ACC112 (cell line): ENCODE measurements around the gene SMARCB1.
"Not testable (repeated sequence)": the region's sequence is repeated elsewhere in the genome, so short reads cannot be mapped to it uniquely, and the experiment has no call there.

Source experiments
- H2AFZ ChIP-seq: fragments of 200-600 bp; sonication (generic); one replicate; pipeline ENCODE4 v1.6.0; 2017; ENCODE audit warnings: antibody characterized with exemption, low read length; ENCODE audit not compliant: unreplicated experiment
- H3K27ac ChIP-seq: fragments of 200-600 bp; sonication (generic); 2 replicates; pipeline ENCODE4 v1.5.1; 2014; ENCODE audit warnings: low read depth, mild to moderate bottlenecking, antibody characterized with exemption, low read length, moderate library complexity
- H3K27me3 ChIP-seq: fragments of 200-600 bp; sonication (generic); 2 replicates; pipeline ENCODE4 v1.6.1; 2014; ENCODE audit warnings: mild to moderate bottlenecking, antibody characterized with exemption, low read length, moderate library complexity, mixed read lengths; ENCODE audit not compliant: insufficient read depth
- H3K36me3 ChIP-seq: fragments of 200-600 bp; sonication (generic); 2 replicates; pipeline ENCODE4 v1.6.1; 2016; ENCODE audit warnings: mild to moderate bottlenecking, antibody characterized with exemption, low read length, moderate library complexity, mixed read lengths; ENCODE audit not compliant: insufficient read depth
- H3K4me1 ChIP-seq: fragments of 200-600 bp; sonication (generic); one replicate; pipeline ENCODE4 v1.6.1; 2016; ENCODE audit warnings: low read length, mixed read lengths; ENCODE audit not compliant: insufficient read depth, unreplicated experiment, control insufficient read depth
- H3K4me3 ChIP-seq: fragments of 200-600 bp; sonication (generic); 2 replicates; pipeline ENCODE4 v1.5.1; 2014; ENCODE audit warnings: mild to moderate bottlenecking, low read depth, low read length
- H3K79me2 ChIP-seq: fragments of 200-600 bp; sonication (generic); one replicate; pipeline ENCODE4 v1.6.0; 2016; ENCODE audit warnings: low read length; ENCODE audit not compliant: control insufficient read depth, unreplicated experiment, insufficient read depth

The SMARCB1 gene

DNA sequence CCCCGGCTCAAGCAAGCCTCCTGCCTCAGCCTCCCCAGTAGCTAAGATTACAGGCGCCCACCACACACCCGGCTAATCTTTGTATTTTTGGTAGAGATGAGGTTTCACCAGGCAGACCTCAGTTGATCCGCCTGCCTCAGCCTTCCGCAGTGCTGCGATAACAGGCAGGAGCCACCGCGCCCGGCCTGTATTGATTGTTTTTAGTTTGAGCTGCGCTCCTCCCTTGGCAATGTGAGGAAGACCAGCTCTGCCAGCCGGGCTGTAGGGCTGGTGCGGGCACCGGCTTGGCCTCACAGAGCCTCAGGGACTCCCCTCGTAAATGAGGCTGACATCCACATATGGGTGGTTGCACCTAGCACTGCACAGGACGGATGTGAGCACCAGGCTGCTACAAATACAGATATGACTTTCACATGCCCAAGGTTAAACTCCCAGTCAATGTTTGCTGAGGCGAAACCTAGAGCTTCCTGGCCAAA is 63.4 kb downstream of the SMARCB1 start:
- Histone ChIP-seq H2AFZ (no peak overlapping the region), H3K27me3 (no peaks in the 10 kb centered on the region), H3K4me3 (no peak overlapping the region), H3K36me3 (no peaks in the 10 kb centered on the region), H3K79me2 (no peaks in the 10 kb centered on the region), H3K4me1 (peaks cover 5% of the 10 kb centered on the region), H3K27ac (no peak overlapping the region)

DNA sequence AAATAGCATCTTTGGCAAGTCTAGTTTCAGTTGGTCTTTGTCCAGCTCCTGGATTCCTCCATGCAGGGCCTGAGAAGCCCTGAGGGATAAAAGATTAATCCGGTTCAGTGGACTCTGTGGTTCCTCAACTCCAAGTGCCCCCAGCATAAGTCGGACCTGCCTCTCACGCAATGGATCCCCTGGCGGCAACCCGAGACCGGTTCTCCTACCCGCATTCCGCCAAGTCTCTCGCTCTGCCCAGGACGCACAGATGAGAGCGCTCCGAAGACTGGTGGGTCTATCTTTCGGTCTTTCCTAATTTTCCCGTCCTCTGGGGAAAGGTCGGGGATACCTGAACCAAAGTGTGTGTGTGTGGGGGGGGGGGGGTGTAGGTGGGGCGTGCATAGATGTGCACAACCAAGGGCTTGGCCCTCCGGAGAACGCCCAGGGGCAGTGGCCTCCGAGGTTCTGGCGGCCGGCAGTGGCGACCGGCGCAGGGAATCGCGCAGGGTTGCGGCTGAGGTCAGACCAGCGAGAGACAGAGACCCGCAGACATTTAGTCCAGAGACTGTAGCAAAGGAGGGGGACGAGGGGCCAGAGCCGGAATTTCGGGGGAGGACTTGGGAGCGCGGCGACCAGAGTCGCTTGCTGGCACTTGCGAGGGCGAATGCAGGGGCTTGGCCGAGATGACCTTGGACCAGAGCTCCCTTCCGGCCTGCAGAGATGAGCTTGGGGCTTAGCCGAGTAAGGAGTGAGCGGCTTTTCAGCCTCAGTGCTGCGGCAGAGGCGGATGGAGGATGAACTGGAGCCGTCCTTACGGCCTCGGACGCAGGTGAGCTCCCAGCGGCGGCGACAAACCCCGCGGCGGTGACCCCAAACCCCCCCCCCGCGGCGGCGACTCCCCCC is 70.2 kb downstream of the SMARCB1 start:
- peak overlapping the region; percentile 85 for H2AFZ ChIP-seq
- no peaks in the 10 kb centered on the region for H3K36me3 ChIP-seq
- H3K79me2 ChIP-seq: no peaks in the 10 kb centered on the region
- peaks cover 4% of the 10 kb centered on the region for H3K4me1 ChIP-seq
- H3K4me3 ChIP-seq: peak overlapping the region; percentile 98
- H3K27me3 ChIP-seq: no peaks in the 10 kb centered on the region
- H3K27ac ChIP-seq: peak overlapping the region; percentile 13; the same call in 1 of the 2 replicates

DNA sequence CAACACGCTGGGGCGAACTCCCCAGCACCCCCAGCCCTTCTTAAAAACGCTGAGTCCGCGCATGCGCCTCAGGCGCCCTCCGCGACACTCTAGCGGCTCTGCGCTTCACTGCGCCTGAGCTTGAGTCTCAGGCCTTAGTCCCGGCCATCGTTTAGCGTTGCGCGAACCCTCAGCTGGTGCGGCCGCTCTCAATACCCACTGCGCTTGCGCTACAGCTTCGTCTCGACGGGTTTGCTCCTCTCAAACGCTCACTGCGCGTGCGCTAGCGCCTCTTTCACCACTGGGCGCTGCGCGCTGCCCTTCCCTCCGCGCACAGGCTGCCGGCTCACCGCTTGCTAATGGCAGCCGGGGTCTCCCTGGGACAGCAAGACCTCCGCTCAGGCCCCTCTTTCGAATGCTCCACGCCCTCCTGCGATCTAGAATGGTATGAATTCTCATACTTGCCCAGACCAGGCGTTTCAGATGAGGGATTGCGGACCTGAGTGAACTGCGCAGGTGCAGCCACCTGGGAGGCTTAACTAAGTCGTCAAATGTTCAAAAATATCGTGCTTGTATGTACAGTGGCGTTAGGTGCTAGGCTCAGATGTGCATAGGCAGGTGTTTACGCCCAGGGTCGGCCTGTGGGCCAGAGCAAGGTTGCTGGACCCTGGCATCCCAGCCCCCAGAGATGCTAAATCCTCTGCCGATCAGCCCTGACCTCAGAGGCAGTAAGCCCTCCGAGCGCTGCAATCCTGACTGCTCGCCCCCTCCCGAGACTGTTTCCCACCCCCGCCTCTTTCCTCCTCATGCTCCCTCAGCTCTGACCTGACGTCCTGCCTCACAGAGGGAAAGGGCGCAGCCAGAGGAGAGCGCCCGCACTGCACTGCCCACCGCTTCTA is 71.1 kb downstream of the SMARCB1 start, which contains the start of gene SLC2A11:
Gene SLC2A11 (plus strand): TSS at position 270 of the 878 bp plus-strand sequence. CDS start 125 bp downstream, at position 395.
- peak within 1 kb of the TSS; percentile 96 for H2AFZ ChIP-seq

DNA sequence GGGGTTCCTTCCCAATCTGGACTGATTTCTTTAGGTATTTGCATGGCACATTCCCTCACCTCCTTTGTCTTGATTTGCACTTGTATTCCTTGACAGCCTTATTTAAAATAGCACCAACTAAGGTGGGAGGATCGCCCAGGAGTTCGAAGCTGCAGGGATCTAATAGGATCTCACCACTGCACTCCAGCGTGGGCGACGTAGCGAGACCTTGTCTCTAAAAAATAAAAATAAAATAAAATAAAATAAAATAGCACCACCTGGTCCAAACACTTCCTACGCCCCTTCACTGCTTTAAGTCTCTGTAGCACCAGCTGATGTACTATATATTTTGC is 71.7 kb downstream of the SMARCB1 start:
- peaks cover 4% of the 10 kb centered on the region for H3K4me1 ChIP-seq
- no peaks in the 10 kb centered on the region for H3K36me3 ChIP-seq
- no peak overlapping the region for H3K27ac ChIP-seq
- no peaks in the 10 kb centered on the region for H3K79me2 ChIP-seq
- peak overlapping the region; percentile 98 for H3K4me3 ChIP-seq
- no peaks in the 10 kb centered on the region for H3K27me3 ChIP-seq
- H2AFZ ChIP-seq: no peak overlapping the region

More for the DNA sequence above, 71.1 kb downstream of the SMARCB1 start, which contains the start of gene SLC2A11:
- H3K27me3 ChIP-seq: no peaks in the 10 kb centered on the region
- H3K36me3 ChIP-seq: no peaks in the 10 kb centered on the region
- peaks cover 4% of the 10 kb centered on the region for H3K4me1 ChIP-seq
- H3K4me3 ChIP-seq: peak within 1 kb of the TSS; percentile 98
- H3K79me2 ChIP-seq: no peaks in the 10 kb centered on the region
- peak within 1 kb of the TSS; percentile 13; the same call in 1 of the 2 replicates for H3K27ac ChIP-seq

DNA sequence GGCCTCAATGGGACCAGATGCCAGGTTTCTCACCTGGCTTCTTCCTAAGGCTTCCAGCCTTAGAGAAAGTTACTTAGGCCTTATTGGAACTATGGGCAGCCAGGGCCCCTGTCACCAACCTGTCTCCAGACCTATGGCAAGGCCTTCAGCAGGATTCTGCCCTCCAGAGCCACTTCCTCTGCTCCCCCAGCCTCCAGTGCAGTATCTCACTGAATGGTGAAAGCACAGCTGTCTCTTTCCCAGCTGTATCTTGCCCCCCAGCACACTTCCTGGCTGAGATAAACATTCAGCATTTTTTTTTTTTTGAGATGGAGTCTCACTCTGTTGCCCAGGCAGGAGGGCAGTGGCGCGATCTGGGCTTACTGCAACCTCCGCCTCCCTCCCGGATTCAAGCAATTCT is 72.4 kb downstream of the SMARCB1 start:
- no peaks in the 10 kb centered on the region for H3K27me3 ChIP-seq
- no peak overlapping the region for H3K4me3 ChIP-seq
- no peak overlapping the region for H2AFZ ChIP-seq
- H3K4me1 ChIP-seq: peaks cover 4% of the 10 kb centered on the region
- H3K27ac ChIP-seq: no peak overlapping the region
- no peaks in the 10 kb centered on the region for H3K36me3 ChIP-seq
- H3K79me2 ChIP-seq: no peaks in the 10 kb centered on the region

GRCh38 chr22:23860187-23860586 is 73.4 kb downstream of the SMARCB1 start:
- not testable (repeated sequence) for H3K4me1 ChIP-seq, H3K4me3 ChIP-seq, H3K79me2 ChIP-seq, H3K27ac ChIP-seq, H2AFZ ChIP-seq, H3K36me3 ChIP-seq, H3K27me3 ChIP-seq

- H3K79me2 ChIP-seq: no peaks in the 10 kb centered on the region
- H3K27ac ChIP-seq: no peak overlapping the region
Measured at GRCh38 chr22:23862103-23862502, 75.3 kb downstream of the SMARCB1 start.

GRCh38 chr22:23864499-23865154 is 77.9 kb downstream of the SMARCB1 start:
- H3K4me1 ChIP-seq, H3K36me3 ChIP-seq, H3K27ac ChIP-seq, H3K79me2 ChIP-seq, H3K4me3 ChIP-seq, H3K27me3 ChIP-seq, H2AFZ ChIP-seq: not testable (repeated sequence)

More at GRCh38 chr22:23862103-23862502, 75.3 kb downstream of the SMARCB1 start:
- Histone ChIP-seq H3K4me1 (no peaks in the 10 kb centered on the region), H3K4me3 (no peak overlapping the region), H3K27me3 (no peaks in the 10 kb centered on the region), H3K36me3 (no peaks in the 10 kb centered on the region), H2AFZ (no peak overlapping the region)

DNA sequence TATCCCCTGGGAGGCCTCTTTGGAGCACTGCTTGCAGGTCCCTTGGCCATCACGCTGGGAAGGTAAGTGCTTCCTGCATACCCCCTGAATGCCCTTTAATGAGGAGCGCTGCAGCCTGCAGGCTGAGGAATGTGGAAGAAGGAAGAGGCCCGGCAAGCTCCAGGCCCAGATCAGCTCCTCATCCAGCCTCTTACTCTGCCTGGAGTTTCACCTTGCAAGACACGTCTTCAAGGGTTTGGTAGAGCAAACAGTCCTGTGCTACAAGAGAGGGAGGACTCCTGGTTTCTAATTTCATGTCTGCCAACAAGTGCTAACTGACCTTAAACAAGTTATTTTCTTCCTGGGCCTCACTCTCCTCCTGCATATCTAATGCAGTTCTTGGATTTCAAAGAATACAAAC is 81.8 kb downstream of the SMARCB1 start:
- Histone ChIP-seq H2AFZ (no peak overlapping the region), H3K36me3 (no peaks in the 10 kb centered on the region), H3K79me2 (no peaks in the 10 kb centered on the region), H3K4me1 (no peaks in the 10 kb centered on the region), H3K27ac (no peak overlapping the region), H3K4me3 (no peak overlapping the region), H3K27me3 (no peaks in the 10 kb centered on the region)

GRCh38 chr22:23874871-23875270 is 88.1 kb downstream of the SMARCB1 start:
- H3K36me3 ChIP-seq: no peaks in the 10 kb centered on the region
- H3K27me3 ChIP-seq: no peaks in the 10 kb centered on the region
- no peak overlapping the region for H3K4me3 ChIP-seq
- H2AFZ ChIP-seq: no peak overlapping the region
- H3K4me1 ChIP-seq: no peaks in the 10 kb centered on the region
- no peak overlapping the region for H3K27ac ChIP-seq
- no peaks in the 10 kb centered on the region for H3K79me2 ChIP-seq
